ENCODE measurements around the gene ZNF76.

Gene ZNF76

GRCh38 chr6:35259194-35259947, at the start of gene ZNF76:
TSS of gene ZNF76 (plus strand) at chr6:35259735. CDS start at chr6:35281152, 21,417 bp downstream.
- Histone ChIP-seq H3K27ac (peak within 1 kb of the TSS; percentile 85), H3K27me3 (no peaks in the 10 kb centered on the region), H3K9me3 (no peaks in the 10 kb centered on the region), H3K4me1 (ENCODE audit: control insufficient read depth in 1 of 2, insufficient read depth in 1 of 2, low read depth in 1 of 2, low read length in 1 of 2) (peaks cover 27 to 32% of the 10 kb centered on the region in 2 experiments), H3K36me3 (no peaks in the 10 kb centered on the region), H3K4me3 (ENCODE audit: low read depth in 1 of 2, low read length in 1 of 2) (peak within 1 kb of the TSS; percentile 87 to 96)
- TF ChIP-seq CTCF (IDR thresholded peaks at IDR 0.05) = no peak

- Histone ChIP-seq H3K4me1 (ENCODE audit: control insufficient read depth in 1 of 2, insufficient read depth in 1 of 2, low read depth in 1 of 2, low read length in 1 of 2) (peaks cover 0 to 14% of the 10 kb centered on the region in 2 experiments), H3K4me3 (ENCODE audit: low read depth in 1 of 2, low read length in 1 of 2) (peak overlapping the region in 1 of 2 experiments; percentile 30), H3K27me3 (peaks cover 100% of the 10 kb centered on the region), H3K27ac (no peak overlapping the region), H3K36me3 (no peaks in the 10 kb centered on the region), H3K9me3 (no peaks in the 10 kb centered on the region)
- TF ChIP-seq CTCF (IDR thresholded peaks at IDR 0.05) = no peak
These were observed 46.2 kb upstream of the ZNF76 start for GRCh38 chr6:35213298-35213791.

- no peaks in the 10 kb centered on the region for H3K36me3 ChIP-seq
- peaks cover 100% of the 10 kb centered on the region for H3K27me3 ChIP-seq
- TF ChIP-seq CTCF (IDR thresholded peaks at IDR 0.05) = no peak
- H3K4me3 ChIP-seq (ENCODE audit: low read depth in 1 of 2, low read length in 1 of 2) = peak within 1 kb of the TSS in 1 of 2 experiments; percentile 30
- no peak within 1 kb of the TSS for H3K27ac ChIP-seq
- no peaks in the 10 kb centered on the region for H3K9me3 ChIP-seq
- peaks cover 0 to 14% of the 10 kb centered on the region in 2 experiments for H3K4me1 ChIP-seq (ENCODE audit: control insufficient read depth in 1 of 2, insufficient read depth in 1 of 2, low read depth in 1 of 2, low read length in 1 of 2)
These were observed 45.4 kb upstream of the ZNF76 start, which contains the start of gene SCUBE3 for GRCh38 chr6:35213824-35214756. TSS of gene SCUBE3 (plus strand) at chr6:35213956. CDS start at chr6:35214419, 463 bp downstream.

- no peaks in the 10 kb centered on the region for H3K9me3 ChIP-seq
- no peak overlapping the region for H3K4me3 ChIP-seq (ENCODE audit: low read depth in 1 of 2, low read length in 1 of 2)
- H3K27me3 ChIP-seq = peaks cover 100% of the 10 kb centered on the region
- no peak overlapping the region for H3K27ac ChIP-seq
- no peak for TF ChIP-seq CTCF (IDR thresholded peaks at IDR 0.05)
- H3K4me1 ChIP-seq (ENCODE audit: control insufficient read depth in 1 of 2, insufficient read depth in 1 of 2, low read depth in 1 of 2, low read length in 1 of 2) = peaks cover 0 to 14% of the 10 kb centered on the region in 2 experiments
- no peaks in the 10 kb centered on the region for H3K36me3 ChIP-seq
These were observed 44.5 kb upstream of the ZNF76 start for GRCh38 chr6:35214869-35215664.

Measured in neutrophil (primary cell).